ENCODE data around the gene PRXL2B. TPM values are rescaled to one million over a fixed set of nuclear protein-coding genes. Genes with fewer than 3 reads are reported as not detected.

The PRXL2B gene
- total and polyA plus RNA-seq, 2 experiments from 2014 or later, result 25.5 to 44.0 TPM

- TF ChIP-seq ZNF462 (CRISPR knock-in tag; IDR thresholded peaks at IDR 0.05) (no peak), ZNF331 (CRISPR knock-in tag; IDR thresholded peaks at IDR 0.05; ENCODE audit: low read depth) (no peak), CREB1 (CRISPR knock-in tag; IDR thresholded peaks at IDR 0.05; ENCODE audit: low read depth) (no peak), NANOG (IDR thresholded peaks at IDR 0.05; ENCODE audit: borderline replicate concordance) (no peak), STAT1 (IDR thresholded peaks at IDR 0.05; ENCODE audit: unreplicated experiment) (no peak), EZH2phosphoT487 (IDR thresholded peaks at IDR 0.05; ENCODE audit: unreplicated experiment) (no peak), POLR2AphosphoS5 (IDR thresholded peaks at IDR 0.05; ENCODE audit: low read depth) (no peak), ETS1 (IDR thresholded peaks at IDR 0.05) (no peak)
Measured at GRCh38 chr1:2604844-2605508, 18.4 kb downstream of the PRXL2B start (continued).
